A375 (cell line): Measurements from ENCODE around the gene ZNF638. TPM values are rescaled to one million over a fixed set of nuclear protein-coding genes. Genes with fewer than 3 reads are reported as not detected.

Source experiments
- small RNA-seq: library from RNA; depleted of rRNA; stranded (forward); fragments of <200 nt; gene quantifications from one replicate; pipeline ENCODE3, GENCODE V24; 2014
- total RNA-seq: library from RNA; depleted of rRNA; stranded (reverse); fragments of >200 nt; shearing (Covaris generic); gene quantifications from 2 replicates; pipeline ENCODE4 v1.2.3, GENCODE V29; 2014; rRNA removed

Gene ZNF638, protein sequence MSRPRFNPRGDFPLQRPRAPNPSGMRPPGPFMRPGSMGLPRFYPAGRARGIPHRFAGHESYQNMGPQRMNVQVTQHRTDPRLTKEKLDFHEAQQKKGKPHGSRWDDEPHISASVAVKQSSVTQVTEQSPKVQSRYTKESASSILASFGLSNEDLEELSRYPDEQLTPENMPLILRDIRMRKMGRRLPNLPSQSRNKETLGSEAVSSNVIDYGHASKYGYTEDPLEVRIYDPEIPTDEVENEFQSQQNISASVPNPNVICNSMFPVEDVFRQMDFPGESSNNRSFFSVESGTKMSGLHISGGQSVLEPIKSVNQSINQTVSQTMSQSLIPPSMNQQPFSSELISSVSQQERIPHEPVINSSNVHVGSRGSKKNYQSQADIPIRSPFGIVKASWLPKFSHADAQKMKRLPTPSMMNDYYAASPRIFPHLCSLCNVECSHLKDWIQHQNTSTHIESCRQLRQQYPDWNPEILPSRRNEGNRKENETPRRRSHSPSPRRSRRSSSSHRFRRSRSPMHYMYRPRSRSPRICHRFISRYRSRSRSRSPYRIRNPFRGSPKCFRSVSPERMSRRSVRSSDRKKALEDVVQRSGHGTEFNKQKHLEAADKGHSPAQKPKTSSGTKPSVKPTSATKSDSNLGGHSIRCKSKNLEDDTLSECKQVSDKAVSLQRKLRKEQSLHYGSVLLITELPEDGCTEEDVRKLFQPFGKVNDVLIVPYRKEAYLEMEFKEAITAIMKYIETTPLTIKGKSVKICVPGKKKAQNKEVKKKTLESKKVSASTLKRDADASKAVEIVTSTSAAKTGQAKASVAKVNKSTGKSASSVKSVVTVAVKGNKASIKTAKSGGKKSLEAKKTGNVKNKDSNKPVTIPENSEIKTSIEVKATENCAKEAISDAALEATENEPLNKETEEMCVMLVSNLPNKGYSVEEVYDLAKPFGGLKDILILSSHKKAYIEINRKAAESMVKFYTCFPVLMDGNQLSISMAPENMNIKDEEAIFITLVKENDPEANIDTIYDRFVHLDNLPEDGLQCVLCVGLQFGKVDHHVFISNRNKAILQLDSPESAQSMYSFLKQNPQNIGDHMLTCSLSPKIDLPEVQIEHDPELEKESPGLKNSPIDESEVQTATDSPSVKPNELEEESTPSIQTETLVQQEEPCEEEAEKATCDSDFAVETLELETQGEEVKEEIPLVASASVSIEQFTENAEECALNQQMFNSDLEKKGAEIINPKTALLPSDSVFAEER (N-terminal part only)
- total RNA-seq, result 86.8 and 100 TPM in 2 replicates

DNA sequence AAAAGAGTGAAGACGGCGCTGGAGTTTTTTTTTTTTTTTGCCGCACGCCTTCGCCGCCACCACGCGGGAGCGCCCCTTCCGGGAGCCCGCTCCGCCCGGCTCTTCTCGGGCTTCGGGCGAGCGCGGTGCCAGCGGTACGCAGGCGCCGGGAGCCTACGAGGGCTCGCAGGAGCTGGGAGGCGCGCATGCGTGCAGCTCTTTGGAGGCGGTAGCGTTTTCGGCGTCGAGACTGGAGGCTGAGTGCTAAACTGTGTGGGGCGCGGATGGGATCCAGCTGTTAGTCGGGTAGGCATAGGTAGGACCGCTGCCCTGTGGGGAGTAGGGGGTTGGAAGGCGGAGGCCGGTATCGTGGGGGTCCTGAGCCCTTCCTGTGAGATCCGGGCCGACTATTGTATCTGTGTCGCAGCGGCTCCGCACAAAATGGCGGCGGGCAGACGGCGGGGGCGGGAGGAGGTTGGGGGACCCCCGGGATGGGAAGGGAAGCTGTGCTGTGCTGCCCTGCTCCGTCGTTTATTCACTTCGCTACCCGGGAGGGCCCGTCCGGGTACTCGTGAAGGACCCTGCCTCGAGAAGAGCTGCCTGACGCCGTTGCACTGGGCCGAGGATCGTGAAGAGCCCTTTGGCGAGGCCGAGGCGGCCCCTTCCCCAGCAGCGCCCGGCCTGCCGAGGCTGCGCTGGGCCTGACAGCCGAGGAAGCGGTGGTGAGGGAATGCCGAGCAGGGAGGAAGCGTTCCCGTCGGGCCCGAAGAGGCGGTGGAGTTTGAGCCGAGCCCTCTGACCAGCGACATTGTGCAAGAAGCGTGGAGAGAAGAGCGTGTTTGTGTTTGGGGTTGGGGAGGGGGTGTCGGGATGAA, at the start of gene ZNF638:
Gene ZNF638 (plus strand): TSS at position 202 of the 854 bp plus-strand sequence. CDS start 17,173 bp downstream, outside the sequence.

DNA sequence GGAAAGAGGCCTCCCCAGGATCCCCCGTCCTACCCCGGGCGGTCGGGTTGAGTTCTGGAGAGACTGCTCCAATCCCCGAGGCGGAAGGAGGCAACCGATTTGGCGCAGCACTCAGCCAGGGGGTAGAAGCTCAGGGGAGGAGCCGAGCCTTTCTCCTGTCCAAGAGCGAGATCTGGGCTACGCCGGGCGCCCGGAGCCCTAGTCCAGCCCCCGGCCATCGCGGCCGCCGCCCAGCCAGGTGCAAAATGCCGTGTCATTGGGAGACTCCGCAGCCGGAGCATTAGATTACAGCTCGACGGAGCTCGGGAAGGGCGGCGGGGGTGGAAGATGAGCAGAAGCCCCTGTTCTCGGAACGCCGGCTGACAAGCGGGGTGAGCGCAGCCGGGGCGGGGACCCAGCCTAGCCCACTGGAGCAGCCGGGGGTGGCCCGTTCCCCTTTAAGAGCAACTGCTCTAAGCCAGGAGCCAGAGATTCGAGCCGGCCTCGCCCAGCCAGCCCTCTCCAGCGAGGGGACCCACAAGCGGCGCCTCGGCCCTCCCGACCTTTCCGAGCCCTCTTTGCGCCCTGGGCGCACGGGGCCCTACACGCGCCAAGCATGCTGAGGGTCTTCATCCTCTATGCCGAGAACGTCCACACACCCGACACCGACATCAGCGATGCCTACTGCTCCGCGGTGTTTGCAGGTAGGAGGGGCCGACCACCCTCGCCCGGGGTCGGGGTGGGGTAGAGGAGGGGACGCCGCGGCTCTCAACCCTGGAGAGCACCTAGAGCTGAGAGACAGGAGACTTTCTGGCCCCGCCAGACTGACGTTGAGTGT, 122.0 kb downstream of the ZNF638 start, which contains the start of gene DYSF:
Gene DYSF (plus strand): TSS at position 158 of the 817 bp plus-strand sequence.

Small RNA genes within 50 kb of the gene (small RNA-seq; reads per million reads assigned to genes)
- not detected for gene RNU6-105P

Other genes with a start within 250 kb of the ZNF638 start
- 10.8 and 14.5 TPM in 2 replicates for gene MCEE, start 201.6 kb upstream of the ZNF638 start, total RNA-seq
- gene MPHOSPH10, start 201.1 kb upstream of the ZNF638 start, total RNA-seq, result 45.4 and 48.8 TPM in 2 replicates
- 0.27 and 0.34 TPM in 2 replicates for gene PAIP2B, start 104.7 kb upstream of the ZNF638 start, total RNA-seq
- gene DYSF, start 121.8 kb downstream of the ZNF638 start, total RNA-seq, result 1.0 and 1.7 TPM in 2 replicates